GM20431 (cell line): Measurements from ENCODE around the gene SIVA1.

Source experiments
- in situ Hi-C: fragments of 300-500 bp; cut with MseI, MboI; formaldehyde crosslinking; loops from one replicate; pipeline ENCODE4 v1.15.0; 2020; ENCODE audit warnings: low sequenced_read_pairs; ENCODE audit not compliant: unreplicated experiment

The SIVA1 gene

DNA sequence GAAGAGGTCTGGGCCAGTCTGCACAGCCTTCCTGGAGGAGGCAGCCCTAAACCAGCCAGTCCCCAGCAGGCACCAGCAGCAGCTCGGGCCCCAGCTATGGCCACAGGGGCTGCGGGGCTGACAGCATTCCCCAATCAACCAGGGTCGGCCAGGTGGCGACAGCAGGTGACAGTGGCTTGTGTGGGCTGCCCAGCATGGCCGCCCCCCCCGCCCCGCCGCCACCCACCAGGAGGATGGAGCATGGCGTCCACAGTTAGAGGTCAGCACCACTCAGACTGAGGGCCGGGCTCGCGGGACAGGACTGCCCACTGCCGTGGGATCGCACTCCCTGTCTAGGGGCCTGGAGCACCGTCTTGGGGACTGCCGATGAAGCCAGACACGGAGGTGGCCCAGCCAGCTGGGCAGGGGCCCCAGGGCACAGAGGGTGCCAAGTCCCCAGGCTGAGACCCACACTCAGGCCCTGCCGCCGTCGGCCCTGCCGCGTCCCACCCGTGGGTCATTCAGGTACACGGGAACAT lies 27.6 kb downstream of the SIVA1 start:
- in situ Hi-C loops: no loop called here

DNA sequence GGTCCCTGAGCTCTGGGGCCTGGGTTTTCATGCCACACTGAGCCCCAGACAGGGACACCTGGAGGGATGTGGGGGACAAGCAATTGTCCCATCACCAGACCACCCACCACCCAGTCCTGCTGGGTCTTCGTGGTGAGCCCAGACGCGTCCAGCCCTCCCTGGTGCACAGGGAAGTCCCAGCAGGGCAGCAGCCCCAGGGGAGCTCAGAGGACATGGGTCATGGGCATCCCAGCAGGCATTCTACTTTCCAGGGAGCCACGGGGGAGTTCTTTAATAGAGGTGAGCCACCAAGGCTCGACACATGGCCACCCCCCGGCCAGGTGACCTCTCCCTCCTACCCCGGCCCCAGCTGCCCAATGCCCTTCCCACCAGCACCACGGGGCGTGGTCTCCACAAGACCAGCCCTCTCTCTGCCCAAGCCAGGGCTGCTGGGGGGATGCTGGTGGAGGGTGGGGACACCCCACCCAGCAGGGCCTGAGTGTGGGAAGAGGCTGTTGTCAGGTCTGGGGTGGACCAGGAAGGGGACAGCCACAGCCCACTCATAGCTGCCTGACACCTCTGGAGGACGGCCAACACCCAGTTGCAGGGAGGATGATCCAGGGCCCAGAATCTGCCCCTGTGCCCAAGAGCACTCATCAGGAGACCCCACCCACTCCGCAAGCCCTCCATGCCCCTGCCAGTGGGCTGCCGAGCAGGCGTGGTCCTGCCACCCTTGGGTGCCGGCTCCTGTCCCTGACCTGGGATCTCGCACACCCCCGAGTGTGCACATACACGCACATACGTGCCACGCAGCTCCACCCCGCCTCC lies 28.5 kb downstream of the SIVA1 start:
- in situ Hi-C loops: no loop called here

DNA sequence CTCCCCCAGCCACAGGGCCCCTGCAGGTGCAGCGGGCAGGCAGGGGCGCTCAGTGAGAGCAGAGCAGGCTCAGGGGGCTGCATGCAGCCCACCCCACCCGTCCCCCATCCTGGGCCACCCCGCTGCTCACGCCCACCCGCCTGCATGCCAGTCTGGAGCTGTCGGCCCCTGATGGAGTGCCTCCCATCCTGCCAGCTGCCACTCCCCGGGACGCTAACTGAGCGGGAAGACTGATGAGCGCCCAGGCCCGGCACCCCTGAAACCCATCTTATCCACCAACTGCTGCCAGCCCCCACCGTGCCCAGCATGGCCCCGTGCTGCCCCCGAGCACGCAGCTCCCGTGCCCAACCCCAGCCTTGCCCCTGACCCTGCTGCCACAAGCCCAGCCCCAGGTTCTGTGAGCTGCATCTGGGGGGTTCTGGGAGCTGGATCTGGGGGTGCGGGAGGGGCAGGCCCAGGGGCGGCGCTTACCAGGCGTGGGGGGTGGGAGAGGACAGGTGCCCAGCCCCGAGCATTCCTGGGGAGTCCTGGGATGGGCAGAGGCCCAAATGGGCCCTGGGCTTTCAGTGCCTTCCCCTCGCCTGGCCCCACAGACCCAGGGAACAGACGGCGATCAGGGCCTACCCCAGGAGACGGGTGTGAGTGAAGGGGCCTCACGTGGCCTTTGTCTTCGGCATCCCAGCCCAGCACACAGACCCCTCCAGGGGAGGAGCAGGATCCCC lies 29.3 kb downstream of the SIVA1 start:
- in situ Hi-C loops: no loop called here

DNA sequence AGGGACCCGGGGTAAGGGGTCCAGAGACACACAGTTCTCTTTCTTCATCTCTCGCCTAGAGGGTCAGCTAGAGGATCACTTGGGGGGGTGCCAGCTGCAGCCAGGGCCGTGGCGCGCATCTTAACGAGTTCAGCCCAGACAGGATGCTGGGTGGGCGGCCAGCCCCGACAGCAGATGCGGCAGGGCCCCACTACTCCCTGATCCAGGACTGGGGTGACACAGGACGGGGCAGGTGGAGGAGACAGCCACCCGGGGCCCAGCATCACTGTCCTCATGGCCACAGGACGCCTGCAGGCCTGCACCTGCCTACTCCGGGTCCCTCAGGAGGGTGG lies 29.8 kb downstream of the SIVA1 start:
- in situ Hi-C loops: no loop called here

DNA sequence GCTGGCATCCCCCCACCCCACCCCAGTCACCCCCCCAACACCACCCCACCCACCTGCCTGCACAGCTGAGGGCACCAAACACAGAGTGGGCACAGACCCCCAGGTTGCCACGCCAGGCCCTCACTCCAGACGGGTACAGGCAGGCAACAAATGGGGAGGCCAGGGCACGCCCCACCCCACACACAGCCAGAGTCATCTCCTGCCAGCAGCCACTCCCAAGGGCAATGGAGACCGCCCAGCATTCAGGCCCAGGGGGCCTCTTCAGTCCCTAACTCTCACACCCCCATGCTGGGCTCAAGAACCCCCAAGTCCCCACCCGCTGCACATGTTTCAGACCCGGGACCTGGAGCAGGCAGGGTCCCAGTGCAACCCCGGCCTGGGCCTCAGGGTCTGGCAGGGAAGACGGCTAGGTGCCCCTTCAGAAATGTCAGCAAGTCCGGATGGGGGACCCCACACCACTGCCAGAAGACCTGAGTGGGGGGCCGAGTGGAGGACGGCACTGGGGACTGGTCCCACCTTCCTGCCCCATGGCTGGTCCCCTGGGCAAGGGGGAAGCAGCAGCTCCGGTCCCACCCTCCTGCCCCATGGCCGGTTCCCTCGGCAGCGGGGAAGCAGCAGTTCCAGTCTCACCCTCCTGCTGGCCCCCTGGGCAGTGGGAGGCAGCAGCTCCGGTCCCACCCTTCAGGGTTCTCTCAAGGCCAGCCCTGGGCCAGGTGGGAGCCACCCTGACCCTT lies 30.7 kb downstream of the SIVA1 start:
- in situ Hi-C loops: no loop called here

DNA sequence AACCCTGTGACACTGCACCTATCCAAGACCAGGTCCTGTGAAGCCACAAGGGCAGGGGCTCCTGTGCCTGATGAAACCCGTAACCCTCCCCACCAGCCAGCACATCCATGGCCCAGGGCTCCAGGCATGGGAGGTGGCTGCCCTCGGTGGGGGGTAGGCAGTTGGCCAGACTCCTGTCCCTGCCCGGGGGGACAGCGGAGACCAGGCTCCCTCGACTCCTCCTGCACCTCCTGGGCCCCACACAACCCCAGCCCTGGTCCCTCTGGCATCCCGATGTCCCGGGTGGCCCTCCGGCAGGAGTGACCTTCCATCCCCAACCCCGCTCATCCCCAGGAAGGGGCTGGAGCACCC lies 31.2 kb downstream of the SIVA1 start:
- in situ Hi-C loops: no loop called here

DNA sequence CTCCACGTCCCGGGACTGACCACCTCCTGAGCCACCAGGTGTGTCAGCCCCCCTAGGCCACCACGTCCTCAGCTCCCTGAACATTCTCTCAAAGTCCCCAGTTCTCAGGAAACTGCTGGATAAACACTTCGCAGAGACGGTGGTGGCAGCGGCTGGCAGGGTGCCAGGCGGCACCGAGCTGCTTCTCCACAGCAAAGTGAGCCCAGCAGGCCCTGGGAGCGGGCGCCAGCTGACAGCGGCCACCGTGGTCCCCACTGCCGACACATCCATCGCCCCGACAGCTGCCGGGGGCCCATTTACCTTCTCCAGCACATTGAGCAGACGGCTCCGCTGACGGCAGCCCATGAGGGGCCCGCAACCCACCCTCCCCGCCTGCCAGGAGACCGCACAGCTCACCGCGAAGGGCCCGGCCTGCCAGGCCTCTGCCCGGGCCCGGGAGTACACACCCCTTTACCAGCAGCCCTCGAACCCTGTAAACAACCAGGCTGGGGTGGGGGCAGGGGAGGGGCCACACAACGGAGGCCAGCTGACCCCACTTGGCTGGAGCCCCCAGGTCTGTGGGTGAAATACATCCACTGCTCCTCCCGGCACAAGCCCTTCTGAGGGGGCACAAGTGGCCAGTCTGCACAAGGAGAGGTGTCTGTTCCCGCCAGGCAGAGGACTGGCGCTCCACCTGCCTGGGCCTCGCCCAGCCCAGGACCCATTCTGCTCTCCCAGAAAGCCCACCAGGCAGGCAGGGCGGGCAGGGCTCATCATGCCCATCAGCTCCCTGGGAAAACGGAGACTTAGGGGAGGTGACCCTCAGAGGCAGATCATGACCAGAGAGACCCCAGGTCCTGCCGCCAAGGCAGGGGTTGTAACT lies 32.1 kb downstream of the SIVA1 start:
- in situ Hi-C loops: no loop called here

DNA sequence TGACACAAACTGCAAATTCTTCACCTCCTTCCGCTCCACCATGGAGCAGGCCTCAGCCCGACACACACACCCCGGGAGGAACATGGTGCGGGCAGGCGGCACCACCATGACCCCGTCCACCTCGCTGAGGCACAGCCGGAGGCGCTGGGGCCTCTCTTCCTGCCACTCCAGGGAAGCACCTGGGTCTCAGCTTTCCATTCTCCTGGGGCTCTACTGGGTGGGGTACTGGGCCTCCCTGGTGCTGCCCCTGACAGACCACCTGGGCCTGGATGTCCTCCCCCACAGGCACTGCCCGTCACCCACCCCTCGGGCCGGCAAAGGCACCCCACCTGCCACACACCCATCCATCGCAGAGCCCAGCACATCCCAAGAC lies 32.7 kb downstream of the SIVA1 start:
- in situ Hi-C loops: no loop called here

DNA sequence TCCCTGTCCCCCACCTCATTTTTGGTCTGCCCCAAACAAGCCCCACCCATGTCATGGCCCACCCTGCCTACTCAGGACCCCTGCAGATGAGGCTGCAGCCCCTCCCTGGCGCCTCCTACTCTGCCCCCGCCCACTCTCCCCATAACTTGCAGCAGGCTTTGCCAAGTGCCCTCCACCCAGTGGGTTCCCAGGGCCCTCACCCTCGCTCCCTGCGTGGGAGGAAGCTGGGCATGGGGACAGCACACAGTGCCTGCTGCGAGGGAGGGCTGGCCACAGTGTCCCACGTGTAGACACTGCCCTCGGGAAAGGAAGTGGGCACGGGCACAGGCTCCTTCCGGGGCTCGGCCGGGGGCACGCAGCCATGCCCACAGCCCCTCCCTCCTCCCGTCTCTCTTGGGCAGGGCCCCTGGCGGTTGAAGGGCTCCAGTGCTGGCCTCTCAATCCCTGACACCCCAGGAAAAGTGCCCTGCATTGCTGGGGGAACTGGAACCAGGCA lies 33.2 kb downstream of the SIVA1 start:
- in situ Hi-C loops: no loop called here

DNA sequence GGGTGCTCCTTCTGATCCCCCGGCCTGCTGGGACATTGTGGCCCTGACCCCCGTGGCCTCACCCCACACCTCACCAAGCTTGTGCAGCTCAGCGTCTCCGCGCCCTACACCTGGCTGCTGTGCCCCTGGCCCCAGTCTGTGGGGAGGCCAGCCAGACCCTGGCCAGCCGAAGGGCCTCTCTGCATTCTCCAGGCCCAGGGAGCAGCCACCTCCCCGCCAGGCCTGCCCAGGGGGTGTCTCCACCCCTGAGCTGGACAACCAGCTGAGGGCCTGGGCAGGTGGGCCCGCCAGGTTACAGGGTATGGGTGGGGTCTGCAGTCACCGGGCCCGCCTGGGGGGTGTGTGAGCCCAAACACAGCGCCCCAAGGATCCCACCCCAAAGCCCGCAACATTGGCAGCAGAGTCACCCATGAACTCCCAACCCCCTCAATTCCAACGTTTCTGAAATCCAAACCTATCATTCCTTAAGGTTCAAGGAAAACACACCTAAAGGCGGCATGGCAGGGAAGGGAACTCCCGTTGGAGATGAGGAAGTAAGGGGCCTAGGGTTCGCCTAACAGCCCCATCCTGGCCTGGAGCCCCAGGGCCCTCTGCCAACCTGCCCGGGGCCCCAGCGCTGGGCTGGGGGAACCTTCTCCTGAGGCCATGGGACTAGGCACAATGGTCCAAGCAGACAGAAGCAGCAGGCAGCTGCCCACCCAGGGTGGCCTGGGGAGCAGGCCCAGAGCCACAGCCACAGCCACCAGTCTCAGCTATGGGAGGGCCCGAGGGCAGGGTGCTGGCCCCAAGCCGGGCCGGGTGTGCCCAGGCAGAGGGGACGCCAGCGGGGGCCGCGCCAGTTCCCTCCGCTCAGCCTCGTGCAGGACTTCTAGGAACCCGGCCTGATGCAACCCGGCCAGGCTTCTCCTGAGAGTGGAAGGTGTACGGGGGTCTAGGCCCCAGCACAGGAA lies 34.1 kb downstream of the SIVA1 start:
- in situ Hi-C loops: no loop called here

DNA sequence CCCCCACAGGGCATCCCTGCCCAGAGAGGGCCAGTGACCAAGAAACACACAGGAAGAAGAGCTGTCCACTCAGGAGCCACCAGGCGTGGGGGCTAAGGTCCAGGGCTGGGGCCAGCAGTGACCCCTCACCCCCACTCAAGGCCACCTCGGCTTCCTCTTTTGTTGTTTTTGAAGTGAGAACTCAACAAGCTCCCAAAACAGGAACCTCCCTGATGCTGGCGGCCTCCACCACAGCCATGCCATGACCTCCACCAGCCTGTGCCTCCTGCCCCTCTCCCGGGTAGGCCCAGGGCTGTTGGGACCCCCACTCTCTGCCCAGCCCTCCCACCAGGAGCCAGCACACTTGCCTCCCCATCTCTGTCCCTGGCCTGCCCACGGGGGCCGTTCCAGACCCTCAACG lies 34.8 kb downstream of the SIVA1 start:
- in situ Hi-C loops: no loop called here

DNA sequence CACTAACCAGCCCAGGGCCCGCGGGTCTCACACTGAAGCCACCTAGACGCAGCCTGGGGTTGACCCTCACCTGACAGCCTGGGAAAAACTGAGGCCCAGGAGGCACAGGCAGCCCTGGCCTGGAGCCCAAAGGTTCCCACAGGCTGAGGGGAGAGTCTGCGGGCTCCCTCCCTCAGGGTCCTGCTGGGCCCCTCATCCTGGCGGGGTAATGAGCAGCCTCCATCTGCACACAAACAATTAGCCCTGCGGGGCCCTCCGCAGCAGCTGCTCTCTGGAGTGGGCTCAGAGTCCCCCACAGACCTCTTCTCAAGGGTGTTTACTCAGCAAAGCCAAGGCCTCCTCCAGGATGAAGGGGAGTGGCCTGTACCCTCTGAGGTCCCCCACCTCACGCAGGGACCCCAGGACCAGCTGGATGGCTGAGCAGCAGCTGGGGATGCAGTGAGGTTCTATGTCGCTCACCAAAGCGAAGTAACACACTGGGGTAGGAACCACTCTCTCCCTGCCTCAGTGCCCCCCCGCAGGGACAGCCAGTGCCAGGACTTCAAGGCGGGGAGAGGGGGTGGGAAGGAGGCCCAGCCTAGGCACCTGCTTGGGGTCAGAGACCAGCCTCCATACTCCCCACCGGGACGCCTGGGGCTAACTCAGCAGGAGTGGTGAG lies 35.3 kb downstream of the SIVA1 start:
- in situ Hi-C loops: no loop called here

DNA sequence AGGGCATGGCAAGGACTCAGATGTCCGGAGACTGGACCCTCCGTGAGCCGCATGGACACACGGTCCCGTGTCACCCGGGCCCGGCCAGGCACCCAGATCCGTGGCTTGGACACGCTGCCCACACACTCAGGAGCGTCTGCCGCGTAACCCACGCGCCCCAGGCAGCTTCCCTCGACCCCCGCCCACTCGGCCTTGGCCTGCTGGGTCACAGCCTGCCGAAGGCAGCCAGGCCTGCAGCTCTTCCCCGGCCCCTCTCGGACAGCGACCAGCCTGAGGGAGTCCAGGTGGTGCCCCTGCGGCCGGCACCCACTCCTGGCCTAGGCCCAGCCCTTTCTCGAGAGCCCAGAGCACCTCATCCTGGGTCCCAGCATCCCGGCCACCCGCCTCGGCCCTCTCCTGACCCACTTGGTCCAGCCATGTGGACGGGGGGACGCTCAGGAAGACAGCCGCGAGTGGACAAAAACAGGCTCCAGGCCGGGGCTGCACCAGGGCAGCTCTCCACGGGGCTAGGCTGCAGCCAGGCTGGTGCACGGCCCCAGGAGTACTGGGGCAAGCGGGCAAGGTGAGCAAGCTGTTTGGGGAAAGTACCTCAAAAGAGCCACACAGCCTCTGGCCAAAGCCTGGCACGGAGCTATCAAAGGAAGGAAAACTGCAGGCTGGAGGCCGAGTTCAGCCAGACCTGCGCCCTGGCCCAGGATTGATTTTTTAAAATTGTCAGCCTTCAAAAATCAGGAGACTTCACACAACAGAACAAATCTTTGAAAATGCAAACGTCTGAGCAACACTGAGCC lies 36.1 kb downstream of the SIVA1 start:
- in situ Hi-C loops: no loop called here

DNA sequence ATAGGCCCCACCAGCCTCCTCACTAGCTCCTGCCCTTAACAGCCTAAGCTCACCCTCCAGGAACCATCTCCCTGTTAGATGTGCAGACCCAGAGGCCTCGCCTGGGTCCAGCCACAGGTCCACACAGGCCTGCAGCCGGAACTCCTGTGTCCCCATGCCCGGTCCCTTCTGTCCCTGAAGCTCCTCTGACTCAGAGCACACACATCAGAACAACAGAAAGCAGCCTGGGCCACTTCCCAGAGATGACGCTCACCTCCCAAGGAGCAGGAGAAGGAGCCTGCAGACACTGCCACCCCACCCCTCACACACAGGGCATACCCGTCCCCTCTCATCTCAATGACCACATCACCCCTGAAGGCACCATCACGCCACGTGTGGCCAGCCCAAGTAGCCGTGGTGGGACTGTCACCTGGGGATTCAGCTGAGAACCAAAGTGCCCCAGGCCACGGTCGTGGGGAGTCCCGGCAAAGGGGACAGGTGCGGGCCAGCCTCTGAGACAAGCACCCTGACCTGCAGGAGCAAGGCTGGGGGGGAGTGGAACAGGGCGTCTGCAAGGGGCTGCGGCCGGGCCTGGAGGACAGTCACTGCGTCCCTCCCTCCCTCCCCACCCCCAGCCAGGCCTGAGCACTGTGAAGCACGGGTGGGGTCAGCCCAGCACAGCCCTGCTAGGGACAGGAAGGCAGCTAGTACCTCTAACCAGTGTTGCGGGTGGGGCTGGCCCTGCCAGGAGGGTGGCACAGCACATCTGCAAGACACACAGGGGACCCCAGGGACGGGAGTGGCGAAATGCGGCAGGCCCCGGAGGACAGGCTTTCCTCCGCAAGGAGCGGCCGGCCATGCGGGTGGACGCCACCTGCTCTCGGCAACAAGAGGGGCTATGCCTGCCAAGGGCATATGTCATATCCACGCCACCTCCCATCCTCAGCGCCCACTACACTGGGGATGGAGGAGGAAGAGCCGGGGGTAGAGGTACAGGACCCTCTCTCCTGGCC lies 37.1 kb downstream of the SIVA1 start:
- in situ Hi-C loops: no loop called here

DNA sequence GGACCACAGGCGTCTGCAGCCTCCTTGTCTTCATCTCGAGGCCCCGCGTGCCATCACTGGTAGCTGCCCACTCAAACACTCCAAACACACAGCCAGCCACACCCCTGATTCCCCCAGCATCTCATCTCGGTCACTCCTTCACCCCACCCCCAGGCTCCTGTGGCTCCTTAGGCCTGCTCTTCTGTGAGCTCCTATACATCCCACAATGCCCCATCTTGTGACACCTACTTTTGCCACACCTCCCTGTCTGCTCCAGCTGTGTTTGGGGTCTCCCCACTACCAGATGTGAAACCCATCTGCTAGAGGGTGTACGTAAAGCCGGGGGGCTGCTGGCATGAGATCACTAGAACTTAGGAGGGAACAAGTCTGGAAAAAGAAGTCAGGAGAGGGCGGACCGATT lies 38.5 kb downstream of the SIVA1 start:
- in situ Hi-C loops: no loop called here

DNA sequence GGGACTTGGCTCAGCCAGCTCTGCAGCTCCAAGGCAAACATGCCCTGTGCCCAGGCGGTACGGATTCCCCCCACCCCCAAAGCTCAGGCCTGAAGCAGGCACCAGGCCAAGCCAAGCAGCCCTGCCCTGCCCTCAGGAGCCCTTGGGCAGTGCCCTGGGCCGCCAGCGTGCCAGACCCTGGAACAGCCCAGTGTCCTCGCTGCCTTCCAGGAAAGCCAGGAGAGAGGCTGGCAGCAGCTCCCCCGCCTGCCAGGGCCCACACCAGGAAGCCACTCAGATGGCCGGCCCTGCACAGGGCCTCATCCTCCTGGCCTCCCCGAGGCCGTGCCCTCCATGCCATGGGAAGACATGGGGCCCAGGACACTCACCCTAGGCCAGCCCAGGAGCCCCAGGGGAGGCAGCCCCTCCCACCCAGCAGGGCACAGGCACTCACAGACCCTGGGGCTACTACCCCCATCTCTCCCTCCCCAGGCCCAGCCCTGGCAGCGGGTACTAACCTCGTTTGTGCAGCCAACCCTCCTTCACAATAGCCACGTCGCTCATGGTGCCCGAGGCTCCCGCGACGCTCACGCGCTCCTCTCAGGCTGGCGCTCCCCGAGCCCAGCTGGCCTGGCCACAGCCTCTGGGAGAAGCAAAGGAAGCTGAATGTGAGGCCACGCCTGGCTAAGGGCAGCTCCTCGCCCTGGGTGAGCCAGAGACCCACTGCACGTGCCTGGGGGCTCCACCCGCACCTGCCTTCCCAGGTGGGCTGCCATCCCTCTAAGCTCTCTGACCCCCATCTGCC lies 39.3 kb downstream of the SIVA1 start:
- in situ Hi-C loops: no loop called here
